NCI-H2227 treated with DMSO at 0.1 percent for 48 hours (cell line): ENCODE data around the gene CTSK.

Experiments
- DNase-seq: peaks from one replicate; lab custom pipeline; 2025; lab: John Stamatoyannopoulos, UW

The CTSK gene

DNA sequence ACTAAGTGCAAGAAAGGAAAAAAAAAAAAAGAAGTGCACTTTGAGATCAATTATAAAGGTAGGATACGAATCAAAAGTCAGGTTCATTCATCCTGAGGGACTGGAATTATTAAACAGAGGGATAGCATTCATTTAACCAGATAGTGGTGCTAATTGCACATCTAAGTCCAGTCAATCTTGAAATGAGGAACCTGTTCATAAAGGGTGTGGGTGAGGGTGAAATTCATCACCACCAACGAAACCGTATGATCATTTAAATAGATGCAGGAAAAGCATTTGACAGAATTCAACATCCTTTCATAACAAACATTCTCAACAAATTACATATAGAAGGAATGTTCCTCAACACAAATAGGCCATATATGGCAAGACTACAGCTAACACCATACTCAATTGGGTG lies 48.0 kb downstream of the CTSK start:
- DNase-seq: no peak

DNA sequence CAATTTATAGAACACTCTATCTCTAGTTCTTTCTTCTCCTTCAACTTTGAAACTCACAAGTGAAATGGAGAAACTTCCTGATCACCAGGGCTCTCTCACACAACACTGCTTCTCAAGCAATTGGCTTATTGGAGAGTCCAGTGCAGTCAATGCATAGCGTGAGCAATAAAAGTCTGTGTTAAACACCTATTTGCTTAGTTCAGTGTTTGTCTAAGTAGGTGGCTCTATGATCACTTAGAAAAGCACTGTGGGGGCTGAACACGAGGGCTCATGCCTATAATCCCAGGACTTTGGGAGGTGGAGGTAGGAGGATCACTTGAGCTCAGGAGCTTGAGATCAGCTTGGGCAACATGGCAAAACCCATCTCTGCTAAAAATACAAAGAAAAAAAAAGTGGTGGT lies 54.6 kb downstream of the CTSK start:
- DNase-seq: no peak

DNA sequence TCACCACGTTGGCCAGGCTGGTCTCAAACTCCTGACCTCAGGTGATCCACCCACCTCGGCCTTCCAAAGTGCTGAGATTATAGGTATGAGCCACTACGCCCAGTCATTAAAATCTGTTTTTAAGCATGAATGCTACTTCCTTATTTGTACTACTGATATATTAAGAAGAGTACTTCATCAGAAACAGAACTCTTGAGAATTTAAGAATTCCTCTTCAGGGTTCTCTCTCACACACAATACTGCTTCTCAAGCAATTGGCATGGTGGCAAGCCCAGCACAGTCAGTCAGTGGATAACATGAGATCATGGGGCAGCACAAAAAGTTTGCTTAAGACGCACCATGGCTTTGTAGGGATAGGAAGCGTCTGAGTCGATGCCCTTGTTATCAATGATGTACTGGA lies 56.6 kb downstream of the CTSK start:
- no peak for DNase-seq

DNA sequence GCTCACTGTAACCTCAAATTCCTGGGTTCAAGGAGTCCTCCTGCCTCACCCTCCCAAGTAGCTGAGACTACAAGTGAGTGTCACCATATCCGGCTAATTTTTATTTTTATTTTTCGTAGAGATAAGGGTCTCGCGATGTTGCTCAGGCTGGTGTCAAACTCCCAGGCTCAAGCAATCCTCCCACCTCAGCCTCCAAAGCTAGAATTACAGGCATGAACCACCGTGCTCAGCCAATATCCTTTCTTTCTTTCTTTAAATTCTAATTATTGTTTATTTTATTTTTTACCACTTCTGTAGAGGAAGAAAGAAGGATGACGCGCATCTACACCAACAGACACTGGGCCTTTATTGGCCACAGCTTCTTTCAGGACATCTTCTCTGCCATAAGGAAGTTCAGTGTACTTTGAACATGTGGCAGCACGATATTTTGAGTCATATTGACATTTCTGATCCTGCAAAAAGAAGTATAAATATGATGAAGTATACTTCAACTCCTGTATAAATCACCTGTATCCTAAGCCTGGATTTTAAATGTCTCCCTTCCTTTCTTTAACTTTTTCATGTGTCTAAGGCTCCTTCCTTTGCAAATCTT lies 58.2 kb downstream of the CTSK start:
- DNase-seq: no peak

DNA sequence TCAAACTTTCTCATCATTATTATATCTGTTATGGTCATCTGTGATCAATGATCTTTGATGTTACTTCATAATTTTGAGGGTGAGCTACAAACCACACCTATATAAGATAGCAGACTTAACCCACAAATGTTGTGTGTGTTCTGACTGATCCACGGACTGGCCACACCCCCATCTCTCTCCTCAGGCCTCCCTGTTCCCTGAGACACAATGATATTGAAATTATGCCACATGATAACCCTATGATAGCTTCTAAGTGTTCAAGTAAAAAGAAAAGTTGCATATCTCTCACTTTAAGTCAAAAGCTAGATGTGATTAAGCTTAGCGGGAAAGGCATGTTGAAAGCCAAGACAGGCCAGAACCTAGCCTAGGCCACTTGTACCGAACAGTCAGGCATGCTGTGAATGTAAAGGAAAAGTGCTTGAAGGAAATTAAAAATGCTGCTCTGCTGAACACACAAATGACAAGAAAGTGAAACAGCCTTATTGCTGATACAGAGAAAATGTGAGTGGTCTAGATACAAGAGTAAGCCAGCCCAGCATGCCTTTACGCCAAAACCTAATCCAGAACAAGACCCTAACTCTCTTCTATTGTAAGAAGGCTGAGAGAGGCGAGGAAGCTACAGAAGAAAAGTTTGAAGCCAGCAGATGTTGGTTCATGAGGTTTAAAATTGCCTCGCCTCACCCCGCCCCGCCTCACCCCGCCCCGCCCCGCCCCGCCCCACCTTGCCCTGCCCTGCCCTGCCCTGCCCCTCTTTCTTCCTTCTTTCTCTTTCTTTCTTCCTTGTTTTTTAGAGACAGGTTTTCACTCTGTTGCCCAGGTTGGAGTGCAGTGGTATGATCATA lies 59.0 kb downstream of the CTSK start:
- no peak for DNase-seq
